A673 (cell line): ENCODE data around the gene PFKP. TPM values are rescaled to one million over a fixed set of nuclear protein-coding genes. Genes with fewer than 3 reads are reported as not detected.

Experiments
- BruUV-seq: library from RNA; stranded (reverse); fragments of 400-500 nt; replicated peaks from 2 replicates; lab custom pipeline; 2021; lab: Mats Ljungman, UMichigan
- CTCF ChIA-PET: fragments of 300-600 bp; sonication (Branson Sonifier 250); formaldehyde crosslinking; loops from one replicate; lab custom pipeline; 2022; ENCODE audit warnings: antibody characterized with exemption; lab: Charles Lee
- POLR2A ChIA-PET: fragments of 300-600 bp; sonication (Branson Sonifier 250); formaldehyde crosslinking; loops from one replicate; lab custom pipeline; 2022; ENCODE audit warnings: antibody characterized with exemption; ENCODE audit not compliant: low non-redundant PET; lab: Charles Lee
- DNase-seq: peaks from one replicate; pipeline ENCODE4 v3.0.0-alpha.2; 2015; ENCODE audit warnings: low spot score
- H3K27ac ChIP-seq: fragments of 200-600 bp; sonication (generic); 2 replicates; pipeline ENCODE4 v1.5.1; 2016; ENCODE audit warnings: mixed run types, low read depth, mild to moderate bottlenecking, mixed read lengths, antibody characterized with exemption, low read length; ENCODE audit not compliant: poor library complexity, severe bottlenecking
- H3K27me3 ChIP-seq: fragments of 200-600 bp; sonication (generic); replicated peaks from 2 replicates; pipeline ENCODE4 v1.6.1; 2017; ENCODE audit warnings: mixed run types, low read depth, mild to moderate bottlenecking, mixed read lengths, antibody characterized with exemption, low read length; ENCODE audit not compliant: insufficient read depth, poor library complexity
- H3K36me3 ChIP-seq: fragments of 200-600 bp; sonication (generic); 2 replicates; pipeline ENCODE4 v1.6.1; 2016; ENCODE audit warnings: mixed run types, mild to moderate bottlenecking, mixed read lengths, antibody characterized with exemption, low read length; ENCODE audit not compliant: insufficient read depth, poor library complexity, severe bottlenecking
- H3K4me1 ChIP-seq: fragments of 200-600 bp; sonication (generic); 2 replicates; pipeline ENCODE4 v1.6.1; 2017; ENCODE audit warnings: mixed run types, mild to moderate bottlenecking, mixed read lengths, antibody characterized with exemption, low read length; ENCODE audit not compliant: insufficient read depth, poor library complexity, severe bottlenecking
- H3K4me3 ChIP-seq: fragments of 200-600 bp; sonication (generic); 2 replicates; pipeline ENCODE4 v1.5.1; 2016; ENCODE audit warnings: low read depth, mixed run types, mild to moderate bottlenecking, mixed read lengths, low read length; ENCODE audit not compliant: poor library complexity, severe bottlenecking
- H3K9me3 ChIP-seq: fragments of 200-600 bp; sonication (generic); 2 replicates; pipeline ENCODE4 v1.6.1; 2016; ENCODE audit warnings: mixed run types, low read depth, mild to moderate bottlenecking, mixed read lengths, antibody characterized with exemption, low read length; ENCODE audit not compliant: poor library complexity, severe bottlenecking
- EZH2 ChIP-seq: fragments of 200-600 bp; sonication (generic); IDR thresholded peaks from 2 replicates; pipeline ENCODE4 v1.6.1; 2017; ENCODE audit warnings: borderline replicate concordance, low read depth, mild to moderate bottlenecking, mixed read lengths, antibody characterized with exemption, low read length; ENCODE audit not compliant: poor library complexity, severe bottlenecking
- intact Hi-C: fragments of 100-400 bp; cut with micrococcal nuclease; formaldehyde crosslinking; loops from one replicate; pipeline ENCODE4 v1.10.0; 2022; ENCODE audit not compliant: unreplicated experiment
- total RNA-seq: library from RNA; stranded (reverse); gene quantifications from 2 replicates; pipeline ENCODE4 v1.2.3, GENCODE V29; 2021
- TF ChIP-seq, protein P1 (sequence below): fragments of 300-800, 200-600 bp; sonication (generic); conservative IDR thresholded peaks from 2 replicates; pipeline ENCODE4 v1.5.1; 2017; ENCODE audit warnings: low read depth, mild to moderate bottlenecking, antibody characterized with exemption, low read length, moderate library complexity, mixed read lengths

Gene PFKP
- total RNA-seq, 1 experiment from 2014 or later = 232 TPM

GRCh38 chr10:3135006-3135405 lies 67.7 kb downstream of the PFKP start:
- no peak overlapping the region for H3K4me3 ChIP-seq
- CTCF ChIA-PET = no interaction called here

DNA sequence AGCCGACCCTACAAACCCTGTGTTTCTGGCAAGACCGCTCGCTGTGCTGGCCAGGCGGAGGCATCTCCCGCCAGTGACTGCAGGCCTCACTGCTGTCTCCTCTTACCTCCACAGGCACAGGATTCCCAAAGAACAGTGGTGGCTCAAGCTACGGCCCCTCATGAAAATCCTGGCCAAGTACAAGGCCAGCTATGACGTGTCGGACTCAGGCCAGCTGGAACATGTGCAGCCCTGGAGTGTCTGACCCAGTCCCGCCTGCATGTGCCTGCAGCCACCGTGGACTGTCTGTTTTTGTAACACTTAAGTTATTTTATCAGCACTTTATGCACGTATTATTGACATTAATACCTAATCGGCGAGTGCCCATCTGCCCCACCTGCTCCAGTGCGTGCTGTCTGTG lies 69.0 kb downstream of the PFKP start:
- Histone ChIP-seq H3K27me3 (no peaks in the 10 kb centered on the region), H3K27ac (no peak overlapping the region), H3K4me1 (no peaks in the 10 kb centered on the region), H3K4me3 (no peak overlapping the region), H3K9me3 (no peaks in the 10 kb centered on the region), H3K36me3 (peaks cover 100% of the 10 kb centered on the region)
- ChIA-PET CTCF (interaction anchor here (0.6 kb wide), 1 partner anchor 15 kb away, joined by 3 read pairs; no protein-coding TSS in a partner anchor), POLR2A (no interaction called here)
- TSS peak; percentile 54 for BruUV-seq
- intact Hi-C loops = no loop called here
- no peak for TF ChIP-seq EZH2
- TF ChIP-seq, protein P1, sequence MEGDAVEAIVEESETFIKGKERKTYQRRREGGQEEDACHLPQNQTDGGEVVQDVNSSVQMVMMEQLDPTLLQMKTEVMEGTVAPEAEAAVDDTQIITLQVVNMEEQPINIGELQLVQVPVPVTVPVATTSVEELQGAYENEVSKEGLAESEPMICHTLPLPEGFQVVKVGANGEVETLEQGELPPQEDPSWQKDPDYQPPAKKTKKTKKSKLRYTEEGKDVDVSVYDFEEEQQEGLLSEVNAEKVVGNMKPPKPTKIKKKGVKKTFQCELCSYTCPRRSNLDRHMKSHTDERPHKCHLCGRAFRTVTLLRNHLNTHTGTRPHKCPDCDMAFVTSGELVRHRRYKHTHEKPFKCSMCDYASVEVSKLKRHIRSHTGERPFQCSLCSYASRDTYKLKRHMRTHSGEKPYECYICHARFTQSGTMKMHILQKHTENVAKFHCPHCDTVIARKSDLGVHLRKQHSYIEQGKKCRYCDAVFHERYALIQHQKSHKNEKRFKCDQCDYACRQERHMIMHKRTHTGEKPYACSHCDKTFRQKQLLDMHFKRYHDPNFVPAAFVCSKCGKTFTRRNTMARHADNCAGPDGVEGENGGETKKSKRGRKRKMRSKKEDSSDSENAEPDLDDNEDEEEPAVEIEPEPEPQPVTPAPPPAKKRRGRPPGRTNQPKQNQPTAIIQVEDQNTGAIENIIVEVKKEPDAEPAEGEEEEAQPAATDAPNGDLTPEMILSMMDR = no peak
- DNase-seq = no peak

More at GRCh38 chr10:3135006-3135405, 67.7 kb downstream of the PFKP start:
- Histone ChIP-seq H3K36me3 (peaks cover 94% of the 10 kb centered on the region), H3K27ac (no peak overlapping the region), H3K9me3 (no peaks in the 10 kb centered on the region), H3K27me3 (no peaks in the 10 kb centered on the region), H3K4me1 (no peaks in the 10 kb centered on the region)
- no peak for TF ChIP-seq EZH2
- TF ChIP-seq, protein P1 = no peak
- intact Hi-C loops = no loop called here
- DNase-seq = no peak
- POLR2A ChIA-PET = no interaction called here
- no TSS peak for BruUV-seq

- DNase-seq = no peak
- H3K4me3 ChIP-seq = no peak overlapping the region
- H3K4me1 ChIP-seq = no peaks in the 10 kb centered on the region
- intact Hi-C loops = no loop called here
- no peak for TF ChIP-seq EZH2
- TF ChIP-seq, protein P1 = no peak
- H3K36me3 ChIP-seq = peaks cover 93% of the 10 kb centered on the region
- H3K27ac ChIP-seq = no peak overlapping the region
- CTCF ChIA-PET = no interaction called here
- BruUV-seq = no TSS peak
- H3K27me3 ChIP-seq = no peaks in the 10 kb centered on the region
- H3K9me3 ChIP-seq = no peaks in the 10 kb centered on the region
- POLR2A ChIA-PET = no interaction called here
Observed at GRCh38 chr10:3136763-3137611, 69.6 kb downstream of the PFKP start.
